WERI-Rb-1 (cell line): Measurements from ENCODE around the gene AKAP6.

Experiments
- DNase-seq: peaks from one replicate; pipeline ENCODE4 v3.0.0-alpha.2; 2020
- H3K27ac ChIP-seq: fragments of 250-450 bp; sonication (Bioruptor Pico); 2 replicates; pipeline ENCODE4 v1.5.1; 2020; ENCODE audit warnings: mild to moderate bottlenecking, moderate library complexity
- H3K27me3 ChIP-seq: fragments of 250-450 bp; sonication (Bioruptor Pico); 2 replicates; pipeline ENCODE4 v1.5.1; 2021; ENCODE audit warnings: mild to moderate bottlenecking, low read depth, moderate library complexity; ENCODE audit not compliant: insufficient read depth, severe bottlenecking
- H3K36me3 ChIP-seq: fragments of 250-450 bp; sonication (Bioruptor Pico); 2 replicates; pipeline ENCODE4 v1.5.1; 2020; ENCODE audit warnings: mild to moderate bottlenecking, moderate library complexity
- H3K4me3 ChIP-seq: 2 replicates; pipeline ENCODE4 v1.5.1; 2011; ENCODE audit warnings: low read depth, mild to moderate bottlenecking, control low read depth, low read length
- H3K9me3 ChIP-seq: fragments of 250-450 bp; sonication (Bioruptor Pico); 2 replicates; pipeline ENCODE4 v1.5.1; 2021; ENCODE audit warnings: mild to moderate bottlenecking, moderate library complexity; ENCODE audit not compliant: severe bottlenecking
- CTCF ChIP-seq: IDR thresholded peaks from 2 replicates; pipeline ENCODE4 v1.5.1; 2011; ENCODE audit warnings: low read depth, mild to moderate bottlenecking, control low read depth, inconsistent platforms, low read length

Gene AKAP6

GRCh38 chr14:32470161-32470715 is 141.1 kb downstream of the AKAP6 start:
- DNase-seq = no peak
- no peaks in the 10 kb centered on the region for H3K9me3 ChIP-seq
- H3K27ac ChIP-seq = no peak overlapping the region
- H3K27me3 ChIP-seq = no peaks in the 10 kb centered on the region
- TF ChIP-seq CTCF = no peak
- H3K36me3 ChIP-seq = no peaks in the 10 kb centered on the region
- no peak overlapping the region for H3K4me3 ChIP-seq

- Histone ChIP-seq H3K27me3 (no peaks in the 10 kb centered on the region), H3K36me3 (no peaks in the 10 kb centered on the region), H3K9me3 (no peaks in the 10 kb centered on the region), H3K27ac (no peak overlapping the region), H3K4me3 (no peak overlapping the region)
- no peak for DNase-seq
- TF ChIP-seq CTCF = no peak
These were observed 142.1 kb downstream of the AKAP6 start for GRCh38 chr14:32471181-32471580.

DNA sequence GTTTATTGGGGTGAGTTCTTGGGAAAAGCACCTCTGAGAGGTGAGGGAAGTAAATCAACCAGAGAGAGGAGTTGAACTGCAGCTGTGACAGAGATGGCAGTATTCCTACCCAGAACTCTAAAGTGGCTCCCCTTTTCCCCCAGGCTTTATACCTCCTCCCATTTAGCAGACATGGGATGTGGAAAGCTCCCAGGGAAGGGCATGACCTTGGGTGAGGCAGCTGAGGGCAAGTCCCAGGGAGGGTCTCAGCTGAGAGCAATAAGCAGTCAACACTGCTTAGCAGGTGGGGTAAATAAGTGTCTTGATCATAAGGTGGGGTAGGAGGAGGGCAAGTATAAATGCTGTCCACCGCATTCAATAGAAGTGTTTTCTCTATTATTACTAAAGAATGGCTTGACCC is 143.0 kb downstream of the AKAP6 start:
- Histone ChIP-seq H3K4me3 (no peak overlapping the region), H3K27ac (no peak overlapping the region), H3K36me3 (no peaks in the 10 kb centered on the region), H3K9me3 (no peaks in the 10 kb centered on the region), H3K27me3 (no peaks in the 10 kb centered on the region)
- TF ChIP-seq CTCF = no peak
- DNase-seq = no peak

GRCh38 chr14:32472512-32473463 is 143.7 kb downstream of the AKAP6 start:
- no peaks in the 10 kb centered on the region for H3K36me3 ChIP-seq
- H3K9me3 ChIP-seq = no peaks in the 10 kb centered on the region
- H3K4me3 ChIP-seq = no peak overlapping the region
- no peak for TF ChIP-seq CTCF
- no peaks in the 10 kb centered on the region for H3K27me3 ChIP-seq
- H3K27ac ChIP-seq = no peak overlapping the region
- no peak for DNase-seq

DNA sequence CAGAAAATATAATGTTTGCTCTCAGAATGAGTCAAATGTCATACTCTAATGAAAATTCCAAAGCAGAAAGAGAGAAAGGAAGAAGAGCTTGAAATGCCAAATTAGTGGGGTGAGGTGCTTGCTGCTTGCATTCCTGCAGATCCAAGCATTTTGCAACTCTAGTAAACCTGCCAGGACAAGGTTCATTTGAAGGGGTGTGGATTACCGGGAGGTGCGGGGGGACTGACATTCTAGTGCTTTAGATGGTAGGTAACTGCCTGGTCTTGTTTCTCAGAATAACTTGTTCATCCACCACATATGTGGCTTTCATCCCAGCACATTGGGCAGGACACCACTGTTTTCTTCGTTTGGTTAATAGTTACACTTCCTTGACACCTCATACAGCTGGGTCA is 144.4 kb downstream of the AKAP6 start:
- Histone ChIP-seq H3K27ac (no peak overlapping the region), H3K36me3 (no peaks in the 10 kb centered on the region), H3K27me3 (no peaks in the 10 kb centered on the region), H3K4me3 (no peak overlapping the region), H3K9me3 (no peaks in the 10 kb centered on the region)
- TF ChIP-seq CTCF = no peak
- no peak for DNase-seq
